ENCODE results near the gene FIGN.

DNA sequence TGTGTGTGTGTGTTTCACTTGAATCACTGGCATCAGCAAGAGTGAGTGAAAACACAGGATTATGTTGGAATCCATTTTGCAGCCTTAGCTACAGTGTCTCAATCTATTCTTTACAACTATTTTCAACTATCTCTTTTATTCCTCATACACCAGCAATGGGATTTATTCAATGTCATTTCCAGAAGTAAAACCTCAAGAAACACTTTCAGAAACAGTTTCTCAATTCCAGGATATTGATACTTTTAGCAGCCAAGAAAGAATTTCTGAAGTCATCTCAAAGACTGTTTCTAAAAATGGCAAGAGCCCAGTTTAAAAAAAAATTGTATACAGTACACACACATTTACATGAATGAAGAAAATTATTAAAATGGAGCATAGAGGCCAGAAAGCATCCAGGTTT is 171.6 kb downstream of the FIGN start:
- TF ChIP-seq, protein P1, sequence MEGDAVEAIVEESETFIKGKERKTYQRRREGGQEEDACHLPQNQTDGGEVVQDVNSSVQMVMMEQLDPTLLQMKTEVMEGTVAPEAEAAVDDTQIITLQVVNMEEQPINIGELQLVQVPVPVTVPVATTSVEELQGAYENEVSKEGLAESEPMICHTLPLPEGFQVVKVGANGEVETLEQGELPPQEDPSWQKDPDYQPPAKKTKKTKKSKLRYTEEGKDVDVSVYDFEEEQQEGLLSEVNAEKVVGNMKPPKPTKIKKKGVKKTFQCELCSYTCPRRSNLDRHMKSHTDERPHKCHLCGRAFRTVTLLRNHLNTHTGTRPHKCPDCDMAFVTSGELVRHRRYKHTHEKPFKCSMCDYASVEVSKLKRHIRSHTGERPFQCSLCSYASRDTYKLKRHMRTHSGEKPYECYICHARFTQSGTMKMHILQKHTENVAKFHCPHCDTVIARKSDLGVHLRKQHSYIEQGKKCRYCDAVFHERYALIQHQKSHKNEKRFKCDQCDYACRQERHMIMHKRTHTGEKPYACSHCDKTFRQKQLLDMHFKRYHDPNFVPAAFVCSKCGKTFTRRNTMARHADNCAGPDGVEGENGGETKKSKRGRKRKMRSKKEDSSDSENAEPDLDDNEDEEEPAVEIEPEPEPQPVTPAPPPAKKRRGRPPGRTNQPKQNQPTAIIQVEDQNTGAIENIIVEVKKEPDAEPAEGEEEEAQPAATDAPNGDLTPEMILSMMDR (IDR thresholded peaks at IDR 0.05; ENCODE audit: low read depth, low read length, missing input control): no peak
- TF ChIP-seq RAD21 (IDR thresholded peaks at IDR 0.05): no peak
- TF ChIP-seq TAF1 (conservative IDR thresholded peaks at IDR 0.05): no peak
- TF ChIP-seq GABPA (IDR thresholded peaks at IDR 0.05 in 1 of 2, conservative IDR thresholded peaks at IDR 0.05 in 1 of 2): no peak
- TF ChIP-seq, protein P2, sequence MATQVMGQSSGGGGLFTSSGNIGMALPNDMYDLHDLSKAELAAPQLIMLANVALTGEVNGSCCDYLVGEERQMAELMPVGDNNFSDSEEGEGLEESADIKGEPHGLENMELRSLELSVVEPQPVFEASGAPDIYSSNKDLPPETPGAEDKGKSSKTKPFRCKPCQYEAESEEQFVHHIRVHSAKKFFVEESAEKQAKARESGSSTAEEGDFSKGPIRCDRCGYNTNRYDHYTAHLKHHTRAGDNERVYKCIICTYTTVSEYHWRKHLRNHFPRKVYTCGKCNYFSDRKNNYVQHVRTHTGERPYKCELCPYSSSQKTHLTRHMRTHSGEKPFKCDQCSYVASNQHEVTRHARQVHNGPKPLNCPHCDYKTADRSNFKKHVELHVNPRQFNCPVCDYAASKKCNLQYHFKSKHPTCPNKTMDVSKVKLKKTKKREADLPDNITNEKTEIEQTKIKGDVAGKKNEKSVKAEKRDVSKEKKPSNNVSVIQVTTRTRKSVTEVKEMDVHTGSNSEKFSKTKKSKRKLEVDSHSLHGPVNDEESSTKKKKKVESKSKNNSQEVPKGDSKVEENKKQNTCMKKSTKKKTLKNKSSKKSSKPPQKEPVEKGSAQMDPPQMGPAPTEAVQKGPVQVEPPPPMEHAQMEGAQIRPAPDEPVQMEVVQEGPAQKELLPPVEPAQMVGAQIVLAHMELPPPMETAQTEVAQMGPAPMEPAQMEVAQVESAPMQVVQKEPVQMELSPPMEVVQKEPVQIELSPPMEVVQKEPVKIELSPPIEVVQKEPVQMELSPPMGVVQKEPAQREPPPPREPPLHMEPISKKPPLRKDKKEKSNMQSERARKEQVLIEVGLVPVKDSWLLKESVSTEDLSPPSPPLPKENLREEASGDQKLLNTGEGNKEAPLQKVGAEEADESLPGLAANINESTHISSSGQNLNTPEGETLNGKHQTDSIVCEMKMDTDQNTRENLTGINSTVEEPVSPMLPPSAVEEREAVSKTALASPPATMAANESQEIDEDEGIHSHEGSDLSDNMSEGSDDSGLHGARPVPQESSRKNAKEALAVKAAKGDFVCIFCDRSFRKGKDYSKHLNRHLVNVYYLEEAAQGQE (IDR thresholded peaks at IDR 0.05): no peak
- TF ChIP-seq, protein P3, sequence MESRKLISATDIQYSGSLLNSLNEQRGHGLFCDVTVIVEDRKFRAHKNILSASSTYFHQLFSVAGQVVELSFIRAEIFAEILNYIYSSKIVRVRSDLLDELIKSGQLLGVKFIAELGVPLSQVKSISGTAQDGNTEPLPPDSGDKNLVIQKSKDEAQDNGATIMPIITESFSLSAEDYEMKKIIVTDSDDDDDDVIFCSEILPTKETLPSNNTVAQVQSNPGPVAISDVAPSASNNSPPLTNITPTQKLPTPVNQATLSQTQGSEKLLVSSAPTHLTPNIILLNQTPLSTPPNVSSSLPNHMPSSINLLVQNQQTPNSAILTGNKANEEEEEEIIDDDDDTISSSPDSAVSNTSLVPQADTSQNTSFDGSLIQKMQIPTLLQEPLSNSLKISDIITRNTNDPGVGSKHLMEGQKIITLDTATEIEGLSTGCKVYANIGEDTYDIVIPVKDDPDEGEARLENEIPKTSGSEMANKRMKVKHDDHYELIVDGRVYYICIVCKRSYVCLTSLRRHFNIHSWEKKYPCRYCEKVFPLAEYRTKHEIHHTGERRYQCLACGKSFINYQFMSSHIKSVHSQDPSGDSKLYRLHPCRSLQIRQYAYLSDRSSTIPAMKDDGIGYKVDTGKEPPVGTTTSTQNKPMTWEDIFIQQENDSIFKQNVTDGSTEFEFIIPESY (IDR thresholded peaks at IDR 0.05): no peak
- no peak for TF ChIP-seq EGR1 (IDR thresholded peaks at IDR 0.05; ENCODE audit: low read depth in 2 of 2)
- TF ChIP-seq FOXA2 (IDR thresholded peaks at IDR 0.05): no peak
- TF ChIP-seq SP1 (IDR thresholded peaks at IDR 0.05): no peak
- TF ChIP-seq, protein P4, sequence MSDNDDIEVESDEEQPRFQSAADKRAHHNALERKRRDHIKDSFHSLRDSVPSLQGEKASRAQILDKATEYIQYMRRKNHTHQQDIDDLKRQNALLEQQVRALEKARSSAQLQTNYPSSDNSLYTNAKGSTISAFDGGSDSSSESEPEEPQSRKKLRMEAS (IDR thresholded peaks at IDR 0.05): no peak
- no peak for TF ChIP-seq HNF4A (conservative IDR thresholded peaks at IDR 0.05)
- no peak for TF ChIP-seq RXRA (IDR thresholded peaks at IDR 0.05)

Data from liver (tissue), 3 donors.